ENCODE measurements around the gene SYT13. TPM values are rescaled to one million over a fixed set of nuclear protein-coding genes. Genes with fewer than 3 reads are reported as not detected.

SYT13 gene
- total RNA-seq, 4 donors from 2014 or later = 0.21 to 0.44 TPM; not detected in 2

- 81 to 90% methylated on average over 30 to 31 of the region's 31 CpGs for WGBS, 2 donors
- TF ChIP-seq EP300 (IDR thresholded peaks at IDR 0.05) = no peak
- TF ChIP-seq CTCF (IDR thresholded peaks at IDR 0.05) = no peak
- TF ChIP-seq POLR2A (IDR thresholded peaks at IDR 0.05) = no peak
- Histone ChIP-seq H3K4me1 (peaks cover 5 to 50% (median 21%) of the 10 kb centered on the region in 4 donors), H3K9me3 (no peaks in the 10 kb centered on the region), H3K4me3 (no peak overlapping the region), H3K27me3 (no peaks in the 10 kb centered on the region), H3K36me3 (peaks cover 0 to 29% (median 0%) of the 10 kb centered on the region in 3 donors), H3K27ac (peak overlapping the region in 1 of 4 donors; percentile 3)
- no peak for DNase-seq (ENCODE audit: low spot score in 2 of 2)
These were observed 73.4 kb downstream of the SYT13 start for GRCh38 chr11:45212566-45213315.

GRCh38 chr11:45211732-45212131 is 74.4 kb downstream of the SYT13 start:
- H3K36me3 ChIP-seq = peaks cover 0 to 31% (median 0%) of the 10 kb centered on the region in 3 donors
- H3K27me3 ChIP-seq = no peaks in the 10 kb centered on the region
- peak overlapping the region in 2 of 4 donors; percentile 11 to 87 for H3K27ac ChIP-seq
- 84 to 87% methylated on average over 9 of the region's 9 CpGs for WGBS, 2 donors
- no peak for DNase-seq (ENCODE audit: low spot score in 2 of 2)
- H3K9me3 ChIP-seq = no peaks in the 10 kb centered on the region
- no peak overlapping the region for H3K4me3 ChIP-seq
- H3K4me1 ChIP-seq = peaks cover 5 to 45% (median 21%) of the 10 kb centered on the region in 4 donors
- TF ChIP-seq EP300 (IDR thresholded peaks at IDR 0.05) = no peak
- TF ChIP-seq CTCF (IDR thresholded peaks at IDR 0.05) = no peak
- no peak for TF ChIP-seq POLR2A (IDR thresholded peaks at IDR 0.05)

- DNase-seq (ENCODE audit: low spot score in 2 of 2) = no peak
- Histone ChIP-seq H3K27ac (peak overlapping the region; percentile 68 to 88 (median 86)), H3K4me1 (peaks cover 5 to 43% (median 21%) of the 10 kb centered on the region in 4 donors), H3K36me3 (peaks cover 0 to 40% (median 0%) of the 10 kb centered on the region in 3 donors), H3K9me3 (no peaks in the 10 kb centered on the region), H3K4me3 (no peak overlapping the region), H3K27me3 (no peaks in the 10 kb centered on the region)
- no peak for TF ChIP-seq CTCF (IDR thresholded peaks at IDR 0.05)
- TF ChIP-seq EP300 (IDR thresholded peaks at IDR 0.05) = no peak
- TF ChIP-seq POLR2A (IDR thresholded peaks at IDR 0.05) = no peak
- WGBS, 2 donors = 92 to 95% methylated on average over 9 of the region's 9 CpGs
These were observed 75.3 kb downstream of the SYT13 start for GRCh38 chr11:45210846-45211245.

GRCh38 chr11:45209891-45210699 is 76.0 kb downstream of the SYT13 start:
- peak overlapping the region; percentile 68 to 88 (median 86) for H3K27ac ChIP-seq
- WGBS, 2 donors = 12 to 20% methylated on average over 29 of the region's 29 CpGs
- H3K4me3 ChIP-seq = peak overlapping the region in 3 of 4 donors; percentile 6 to 33 (median 19)
- H3K4me1 ChIP-seq = peaks cover 5 to 40% (median 21%) of the 10 kb centered on the region in 4 donors
- no peaks in the 10 kb centered on the region for H3K27me3 ChIP-seq
- TF ChIP-seq EP300 (IDR thresholded peaks at IDR 0.05) (peak; percentile 66 to 94), CTCF (IDR thresholded peaks at IDR 0.05) (peak in 2 of 5 experiments; percentile 14 to 18), POLR2A (IDR thresholded peaks at IDR 0.05) (no peak)
- DNase-seq (ENCODE audit: low spot score in 2 of 2) = peak; percentile 64 to 74
- no peaks in the 10 kb centered on the region for H3K9me3 ChIP-seq
- H3K36me3 ChIP-seq = peaks cover 0 to 48% (median 0%) of the 10 kb centered on the region in 3 donors

All from tibial nerve (tissue), 4 donors.